SK-N-SH treated with all-trans-retinoic acid at 6 μM for 48 hours (cell line): Measurements from ENCODE around the gene VCL.

Source experiments
- ATAC-seq: fragments of 200-7000 bp; cut with Tn5 transposase; 3 replicates; pipeline ENCODE4 v1.9.1; 2020; ENCODE audit warnings: mild to moderate bottlenecking, moderate library complexity
- ARNTL ChIP-seq: fragments of 450-650 bp; formaldehyde crosslinking; IDR thresholded peaks from 2 replicates; pipeline ENCODE4 v1.5.0; 2020; ENCODE audit warnings: low read depth, mild to moderate bottlenecking, moderate library complexity, borderline replicate concordance
- BACH2 ChIP-seq: fragments of 250-450 bp; sonication (Bioruptor Pico); IDR thresholded peaks from 2 replicates; pipeline ENCODE4 v1.9.0; 2021; ENCODE audit warnings: mild to moderate bottlenecking, borderline replicate concordance
- CSDC2 ChIP-seq: fragments of 250-450 bp; sonication (Bioruptor Pico); IDR thresholded peaks from 2 replicates; pipeline ENCODE4 v1.5.0; 2020; ENCODE audit warnings: mild to moderate bottlenecking, moderate library complexity
- ESRRG ChIP-seq: fragments of 250-450 bp; sonication (Bioruptor Pico); IDR thresholded peaks from 2 replicates; pipeline ENCODE4 v1.6.1; 2021; ENCODE audit warnings: mild to moderate bottlenecking
- GLIS3 ChIP-seq: fragments of 250-450 bp; sonication (Bioruptor Pico); IDR thresholded peaks from 2 replicates; pipeline ENCODE4 v1.5.0; 2020; ENCODE audit warnings: mild to moderate bottlenecking, moderate library complexity
- ISL1 ChIP-seq: fragments of 250-450 bp; sonication (Bioruptor Pico); IDR thresholded peaks from 2 replicates; pipeline ENCODE4 v2.1.2; 2022; ENCODE audit warnings: mild to moderate bottlenecking, moderate library complexity
- OSR1 ChIP-seq: fragments of 250-450 bp; sonication (Bioruptor Pico); IDR thresholded peaks from 2 replicates; pipeline ENCODE4 v1.8.0; 2022; ENCODE audit warnings: moderate library complexity, mild to moderate bottlenecking, inconsistent platforms
- PATZ1 ChIP-seq: fragments of 250-450 bp; sonication (Bioruptor Pico); IDR thresholded peaks from 2 replicates; pipeline ENCODE4 v1.8.0; 2020; ENCODE audit warnings: mild to moderate bottlenecking, moderate library complexity, borderline replicate concordance
- POU6F1 ChIP-seq: fragments of 250-450 bp; sonication (Bioruptor Pico); IDR thresholded peaks from 2 replicates; pipeline ENCODE4 v1.8.0; 2021; ENCODE audit warnings: low read depth, mild to moderate bottlenecking, moderate library complexity, borderline replicate concordance
- PPARA ChIP-seq: fragments of 250-450 bp; sonication (Bioruptor Pico); IDR thresholded peaks from 2 replicates; pipeline ENCODE4 v1.5.0; 2020; ENCODE audit warnings: mild to moderate bottlenecking, borderline replicate concordance
- RARB ChIP-seq: fragments of 250-450 bp; sonication (Bioruptor Pico); IDR thresholded peaks from 2 replicates; pipeline ENCODE4 v1.8.0; 2021; ENCODE audit warnings: mild to moderate bottlenecking, moderate library complexity
- SNAI2 ChIP-seq: fragments of 250-450 bp; sonication (Bioruptor Pico); IDR thresholded peaks from 2 replicates; pipeline ENCODE4 v1.5.0; 2020; ENCODE audit warnings: mild to moderate bottlenecking, moderate library complexity
- TCF4 ChIP-seq: fragments of 250-450 bp; sonication (Bioruptor Pico); IDR thresholded peaks from 2 replicates; pipeline ENCODE4 v1.8.0; 2021; ENCODE audit warnings: mild to moderate bottlenecking, moderate library complexity, borderline replicate concordance
- TOX ChIP-seq: fragments of 250-450 bp; sonication (Bioruptor Pico); IDR thresholded peaks from 2 replicates; pipeline ENCODE4 v1.8.0; 2021; ENCODE audit warnings: mild to moderate bottlenecking, moderate library complexity, borderline replicate concordance
- ZC3H10 ChIP-seq: fragments of 250-450 bp; sonication (Bioruptor Pico); IDR thresholded peaks from 2 replicates; pipeline ENCODE4 v1.5.1; 2021; ENCODE audit warnings: mild to moderate bottlenecking, moderate library complexity
- ZFP3 ChIP-seq: fragments of 250-450 bp; sonication (Bioruptor Pico); IDR thresholded peaks from 2 replicates; pipeline ENCODE4 v1.5.0; 2020; ENCODE audit warnings: mild to moderate bottlenecking, moderate library complexity
- ZNF565 ChIP-seq: fragments of 450-650 bp; formaldehyde crosslinking; conservative IDR thresholded peaks from 2 replicates; pipeline ENCODE4 v1.5.0; 2020; ENCODE audit warnings: low read depth, mild to moderate bottlenecking, moderate library complexity
- ZNF70 ChIP-seq: fragments of 450-650 bp; formaldehyde crosslinking; IDR thresholded peaks from 2 replicates; pipeline ENCODE4 v1.5.0; 2020; ENCODE audit warnings: mild to moderate bottlenecking, moderate library complexity
- ZNF8 ChIP-seq: fragments of 450-650 bp; formaldehyde crosslinking; IDR thresholded peaks from 2 replicates; pipeline ENCODE4 v1.5.0; 2020; ENCODE audit warnings: mild to moderate bottlenecking, moderate library complexity
- TF ChIP-seq, protein P1 (sequence below): fragments of 250-450 bp; sonication (Bioruptor Pico); IDR thresholded peaks from 2 replicates; pipeline ENCODE4 v1.5.1; 2021; ENCODE audit warnings: mild to moderate bottlenecking, moderate library complexity
- TF ChIP-seq, protein P2 (sequence below): fragments of 250-450 bp; sonication (Bioruptor Pico); IDR thresholded peaks from 2 replicates; pipeline ENCODE4 v1.5.1; 2020; ENCODE audit warnings: low read depth, mild to moderate bottlenecking, moderate library complexity

VCL gene

GRCh38 chr10:74164716-74165529 lies 167.0 kb downstream of the VCL start:
- ATAC-seq, result no peak
- TF ChIP-seq ESRRG (CRISPR knock-in tag) (no peak), OSR1 (no peak), ISL1 (CRISPR knock-in tag) (no peak), POU6F1 (CRISPR knock-in tag) (no peak), ZNF8 (no peak), PPARA (CRISPR knock-in tag) (no peak), BACH2 (CRISPR knock-in tag) (no peak), ZC3H10 (CRISPR knock-in tag) (no peak), ZNF70 (no peak), RARB (CRISPR knock-in tag) (no peak), ZNF565 (CRISPR knock-in tag) (no peak), TOX (CRISPR knock-in tag) (no peak), ARNTL (CRISPR knock-in tag) (no peak), TCF4 (CRISPR knock-in tag) (no peak), GLIS3 (CRISPR knock-in tag) (no peak), PATZ1 (CRISPR knock-in tag) (no peak), CSDC2 (CRISPR knock-in tag) (no peak)
- TF ChIP-seq, protein P1, sequence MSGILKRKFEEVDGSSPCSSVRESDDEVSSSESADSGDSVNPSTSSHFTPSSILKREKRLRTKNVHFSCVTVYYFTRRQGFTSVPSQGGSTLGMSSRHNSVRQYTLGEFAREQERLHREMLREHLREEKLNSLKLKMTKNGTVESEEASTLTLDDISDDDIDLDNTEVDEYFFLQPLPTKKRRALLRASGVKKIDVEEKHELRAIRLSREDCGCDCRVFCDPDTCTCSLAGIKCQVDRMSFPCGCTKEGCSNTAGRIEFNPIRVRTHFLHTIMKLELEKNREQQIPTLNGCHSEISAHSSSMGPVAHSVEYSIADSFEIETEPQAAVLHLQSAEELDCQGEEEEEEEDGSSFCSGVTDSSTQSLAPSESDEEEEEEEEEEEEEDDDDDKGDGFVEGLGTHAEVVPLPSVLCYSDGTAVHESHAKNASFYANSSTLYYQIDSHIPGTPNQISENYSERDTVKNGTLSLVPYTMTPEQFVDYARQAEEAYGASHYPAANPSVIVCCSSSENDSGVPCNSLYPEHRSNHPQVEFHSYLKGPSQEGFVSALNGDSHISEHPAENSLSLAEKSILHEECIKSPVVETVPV, result no peak
- TF ChIP-seq, protein P2, sequence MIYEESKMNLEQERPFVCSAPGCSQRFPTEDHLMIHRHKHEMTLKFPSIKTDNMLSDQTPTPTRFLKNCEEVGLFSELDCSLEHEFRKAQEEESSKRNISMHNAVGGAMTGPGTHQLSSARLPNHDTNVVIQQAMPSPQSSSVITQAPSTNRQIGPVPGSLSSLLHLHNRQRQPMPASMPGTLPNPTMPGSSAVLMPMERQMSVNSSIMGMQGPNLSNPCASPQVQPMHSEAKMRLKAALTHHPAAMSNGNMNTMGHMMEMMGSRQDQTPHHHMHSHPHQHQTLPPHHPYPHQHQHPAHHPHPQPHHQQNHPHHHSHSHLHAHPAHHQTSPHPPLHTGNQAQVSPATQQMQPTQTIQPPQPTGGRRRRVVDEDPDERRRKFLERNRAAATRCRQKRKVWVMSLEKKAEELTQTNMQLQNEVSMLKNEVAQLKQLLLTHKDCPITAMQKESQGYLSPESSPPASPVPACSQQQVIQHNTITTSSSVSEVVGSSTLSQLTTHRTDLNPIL, result no peak

DNA sequence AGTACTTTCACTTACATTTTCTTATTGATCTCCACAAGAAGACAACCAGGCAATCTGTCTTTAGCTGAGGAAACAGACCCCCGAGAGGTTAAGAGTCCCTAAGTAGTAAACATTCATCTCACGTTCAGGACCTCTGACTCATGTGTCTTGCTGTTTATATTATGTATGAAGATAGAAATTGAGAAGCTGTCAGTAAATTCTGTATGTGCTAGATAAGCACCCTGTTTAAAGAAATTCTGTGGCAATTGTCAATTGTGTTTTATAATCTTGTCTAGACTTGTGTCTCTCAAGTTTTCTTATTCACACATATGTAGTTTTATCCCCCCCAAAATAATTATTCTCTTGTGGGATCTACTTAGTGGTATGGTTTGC lies 167.6 kb downstream of the VCL start:
- TF ChIP-seq ISL1 (CRISPR knock-in tag), result no peak
- TF ChIP-seq GLIS3 (CRISPR knock-in tag), result no peak
- TF ChIP-seq ZNF8, result no peak
- no peak for TF ChIP-seq ARNTL (CRISPR knock-in tag)
- no peak for TF ChIP-seq PATZ1 (CRISPR knock-in tag)
- no peak for TF ChIP-seq OSR1
- TF ChIP-seq TOX (CRISPR knock-in tag), result no peak
- 0 out of 3 replicates have a peak, but pooled peaks have one; percentile 26 for ATAC-seq

GRCh38 chr10:74167443-74167842 lies 169.5 kb downstream of the VCL start:
- ATAC-seq, result no peak

More at GRCh38 chr10:74167443-74167842, 169.5 kb downstream of the VCL start:
- no peak for TF ChIP-seq TCF4 (CRISPR knock-in tag)
- no peak for TF ChIP-seq SNAI2
- TF ChIP-seq PATZ1 (CRISPR knock-in tag), result no peak
- TF ChIP-seq, protein P1, result no peak
- no peak for TF ChIP-seq ZNF565 (CRISPR knock-in tag)
- TF ChIP-seq ZNF8, result no peak
- TF ChIP-seq ISL1 (CRISPR knock-in tag), result no peak
- TF ChIP-seq GLIS3 (CRISPR knock-in tag), result no peak
- no peak for TF ChIP-seq TOX (CRISPR knock-in tag)
- no peak for TF ChIP-seq ZC3H10 (CRISPR knock-in tag)
- no peak for TF ChIP-seq PPARA (CRISPR knock-in tag)
- TF ChIP-seq BACH2 (CRISPR knock-in tag), result no peak
- TF ChIP-seq, protein P2, result no peak
- TF ChIP-seq ZFP3, result no peak
